OCI-LY1 (cell line): ENCODE measurements around the gene TOP1.
A peak's percentile ranks its signal among the peaks of the same experiment; 100 is the strongest.

ENCODE experiments used
- H2AFZ ChIP-seq: fragments of 200-600 bp; sonication (generic), shearing (Covaris generic); 2 replicates; pipeline ENCODE4 v1.6.0; 2014; ENCODE audit warnings: antibody characterized with exemption, mild to moderate bottlenecking, low read length
- H3F3A ChIP-seq: fragments of 200-600 bp; sonication (generic), shearing (Covaris generic); 2 replicates; pipeline ENCODE4 v1.6.0; 2014; ENCODE audit warnings: mild to moderate bottlenecking, antibody characterized with exemption, low read length, moderate library complexity; ENCODE audit not compliant: insufficient read depth
- H3K27ac ChIP-seq: fragments of 200-600 bp; sonication (generic); 2 replicates; pipeline ENCODE4 v1.5.1; 2014; ENCODE audit warnings: low read length, mixed run types, mild to moderate bottlenecking, low read depth; ENCODE audit not compliant: poor library complexity, severe bottlenecking
- H3K27me3 ChIP-seq: fragments of 200-600 bp; sonication (generic); 2 replicates; pipeline ENCODE4 v1.6.0; 2014; ENCODE audit warnings: antibody characterized with exemption, mild to moderate bottlenecking, low read length, moderate library complexity; ENCODE audit not compliant: insufficient read depth
- H3K36me3 ChIP-seq: fragments of 200-600 bp; sonication (generic); 2 replicates; pipeline ENCODE4 v1.6.1; 2014; ENCODE audit warnings: mild to moderate bottlenecking, antibody characterized with exemption, low read length, moderate library complexity, mixed read lengths; ENCODE audit not compliant: insufficient read depth
- H3K4me1 ChIP-seq: fragments of 200-600 bp; sonication (generic); 2 replicates; pipeline ENCODE4 v1.5.1; 2014; ENCODE audit warnings: mild to moderate bottlenecking, low read length, moderate library complexity; ENCODE audit not compliant: insufficient read depth, severe bottlenecking
- H3K4me2 ChIP-seq: fragments of 200-600 bp; sonication (generic), shearing (Covaris generic); 2 replicates; pipeline ENCODE4 v1.6.1; 2014; ENCODE audit warnings: low read length
- H3K4me3 ChIP-seq: fragments of 200-600 bp; sonication (generic); 2 replicates; pipeline ENCODE4 v1.5.1; 2014; ENCODE audit warnings: low read length, low read depth, mild to moderate bottlenecking, mixed read lengths; ENCODE audit not compliant: poor library complexity, severe bottlenecking
- H3K79me2 ChIP-seq: fragments of 200-600 bp; shearing (Covaris generic); 2 replicates; pipeline ENCODE4 v1.6.1; 2016; ENCODE audit warnings: mixed run types, low read length, mixed read lengths; ENCODE audit not compliant: insufficient read depth
- H3K9ac ChIP-seq: fragments of 200-600 bp; sonication (generic), shearing (Covaris generic); 2 replicates; pipeline ENCODE4 v1.6.1; 2014; ENCODE audit warnings: mild to moderate bottlenecking, low read length, mixed read lengths
- H3K9me2 ChIP-seq: fragments of 200-600 bp; sonication (generic), shearing (Covaris generic); 2 replicates; pipeline ENCODE4 v1.6.1; 2014; ENCODE audit warnings: low read depth, mild to moderate bottlenecking, low read length, mixed read lengths
- H3K9me3 ChIP-seq: fragments of 200-600 bp; shearing (Covaris generic); 2 replicates; pipeline ENCODE4 v1.6.1; 2014; ENCODE audit warnings: low read length, mixed read lengths
- H4K20me1 ChIP-seq: fragments of 200-600 bp; sonication (generic), shearing (Covaris generic); 2 replicates; pipeline ENCODE4 v1.6.0; 2016; ENCODE audit warnings: mild to moderate bottlenecking, low read length; ENCODE audit not compliant: insufficient read depth
- CTCF ChIP-seq: fragments of 200-600 bp; sonication (generic), shearing (Covaris generic); IDR thresholded peaks from 2 replicates; pipeline ENCODE4 v1.5.1; 2017; ENCODE audit warnings: mild to moderate bottlenecking, antibody characterized with exemption, low read length, moderate library complexity, mixed read lengths
- EZH2 ChIP-seq: fragments of 200-600 bp; sonication (generic), shearing (Covaris generic); IDR thresholded peaks from 2 replicates; pipeline ENCODE4 v1.8.0; 2017; ENCODE audit warnings: borderline replicate concordance, mixed run types, mild to moderate bottlenecking, antibody characterized with exemption, low read length, moderate library complexity, mixed read lengths

TOP1 gene

GRCh38 chr20:41027872-41028358 lies 707 bp upstream of the TOP1 start:
- Histone ChIP-seq H3F3A (no peaks in the 10 kb centered on the region), H3K27ac (peak overlapping the region; percentile 64), H3K4me1 (peaks cover 48% of the 10 kb centered on the region), H4K20me1 (no peaks in the 10 kb centered on the region), H3K4me2 (peak overlapping the region; percentile 97), H3K9ac (peak overlapping the region; percentile 82), H3K79me2 (peaks cover 42% of the 10 kb centered on the region), H3K36me3 (peaks cover 40% of the 10 kb centered on the region), H3K9me3 (no peaks in the 10 kb centered on the region), H2AFZ (no peak overlapping the region), H3K27me3 (no peaks in the 10 kb centered on the region), H3K4me3 (peak overlapping the region; percentile 61), H3K9me2 (no peaks in the 10 kb centered on the region)
- TF ChIP-seq EZH2 (no peak), CTCF (no peak)

- H3K79me2 ChIP-seq: peaks cover 56% of the 10 kb centered on the region
- H3K27me3 ChIP-seq: no peaks in the 10 kb centered on the region
- no peaks in the 10 kb centered on the region for H3F3A ChIP-seq
- H4K20me1 ChIP-seq: peaks cover 3% of the 10 kb centered on the region; the same call in 1 of the 2 replicates
- H3K9me2 ChIP-seq: no peaks in the 10 kb centered on the region
- TF ChIP-seq EZH2 (no peak), CTCF (no peak)
- H3K4me1 ChIP-seq: peaks cover 62% of the 10 kb centered on the region
- H3K4me2 ChIP-seq: peak overlapping the region; percentile 95
- H2AFZ ChIP-seq: no peak overlapping the region
- H3K36me3 ChIP-seq: peaks cover 53% of the 10 kb centered on the region
- H3K9me3 ChIP-seq: no peaks in the 10 kb centered on the region
- H3K27ac ChIP-seq: peak overlapping the region; percentile 70
- peak overlapping the region; percentile 99 for H3K9ac ChIP-seq
- peak overlapping the region; percentile 99 for H3K4me3 ChIP-seq
Observed at GRCh38 chr20:41029150-41029901, 704 bp downstream of the TOP1 start.

GRCh38 chr20:41030061-41030460 lies 1.4 kb downstream of the TOP1 start:
- H3K9me3 ChIP-seq: no peaks in the 10 kb centered on the region
- peaks cover 64% of the 10 kb centered on the region for H3K79me2 ChIP-seq
- H3K27ac ChIP-seq: peak overlapping the region; percentile 70
- H3K9me2 ChIP-seq: no peaks in the 10 kb centered on the region
- H3K4me1 ChIP-seq: peaks cover 70% of the 10 kb centered on the region
- TF ChIP-seq EZH2: no peak
- TF ChIP-seq CTCF: no peak
- peak overlapping the region; percentile 95 for H3K4me2 ChIP-seq
- no peak overlapping the region for H2AFZ ChIP-seq
- peak overlapping the region; percentile 99 for H3K9ac ChIP-seq
- H3K36me3 ChIP-seq: peaks cover 60% of the 10 kb centered on the region
- peak overlapping the region; percentile 99 for H3K4me3 ChIP-seq
- peaks cover 3% of the 10 kb centered on the region; the same call in 1 of the 2 replicates for H4K20me1 ChIP-seq
- no peaks in the 10 kb centered on the region for H3F3A ChIP-seq
- H3K27me3 ChIP-seq: no peaks in the 10 kb centered on the region
